Renal cortex interstitium (tissue), 11 donors: Measurements from ENCODE around the gene PP2D1. TPM values are rescaled to one million over a fixed set of nuclear protein-coding genes. Genes with fewer than 3 reads are reported as not detected.
"Not testable (repeated sequence)": the region's sequence is repeated elsewhere in the genome, so short reads cannot be mapped to it uniquely, and the experiment has no call there.

Experiments
- DNase-seq, 11 donors: peaks; one replicate each; pipeline ENCODE4 v3.0.0-alpha.2; 2013; ENCODE audit warnings: low read depth in 9 of 11, low spot score in 4 of 11; ENCODE audit errors: extremely low read depth in 1 of 11
- polyA plus RNA-seq, 3 donors: library from polyadenylated mRNA; unstranded; fragments of 120-200 nt; gene quantifications; one replicate each; pipeline ENCODE4 v1.2.1, GENCODE V29; 2013; ENCODE audit not compliant: insufficient read length in 3 of 3

Gene PP2D1
- polyA plus RNA-seq, 3 donors: 0.59 to 1.0 (median 0.59) TPM

DNA sequence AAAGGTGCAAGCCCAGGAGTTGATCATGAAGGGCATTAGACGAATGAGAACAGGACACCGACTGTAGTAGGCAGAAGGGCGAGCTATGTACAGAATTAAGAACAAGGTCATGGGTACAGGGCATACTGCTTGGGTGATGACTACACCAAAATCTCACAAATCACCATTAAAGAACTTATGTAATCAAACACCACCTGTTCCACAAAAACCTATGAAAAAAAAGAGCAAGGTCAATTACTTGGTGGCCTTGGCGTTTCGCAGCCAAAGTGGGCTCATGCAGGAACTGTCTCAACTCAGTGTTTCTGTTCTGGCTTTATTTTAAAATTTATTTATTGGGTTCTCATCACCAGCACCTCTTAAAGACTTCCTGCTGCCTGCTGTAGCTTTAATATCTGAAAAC, 30.3 kb upstream of the PP2D1 start:
- no peak for DNase-seq

DNA sequence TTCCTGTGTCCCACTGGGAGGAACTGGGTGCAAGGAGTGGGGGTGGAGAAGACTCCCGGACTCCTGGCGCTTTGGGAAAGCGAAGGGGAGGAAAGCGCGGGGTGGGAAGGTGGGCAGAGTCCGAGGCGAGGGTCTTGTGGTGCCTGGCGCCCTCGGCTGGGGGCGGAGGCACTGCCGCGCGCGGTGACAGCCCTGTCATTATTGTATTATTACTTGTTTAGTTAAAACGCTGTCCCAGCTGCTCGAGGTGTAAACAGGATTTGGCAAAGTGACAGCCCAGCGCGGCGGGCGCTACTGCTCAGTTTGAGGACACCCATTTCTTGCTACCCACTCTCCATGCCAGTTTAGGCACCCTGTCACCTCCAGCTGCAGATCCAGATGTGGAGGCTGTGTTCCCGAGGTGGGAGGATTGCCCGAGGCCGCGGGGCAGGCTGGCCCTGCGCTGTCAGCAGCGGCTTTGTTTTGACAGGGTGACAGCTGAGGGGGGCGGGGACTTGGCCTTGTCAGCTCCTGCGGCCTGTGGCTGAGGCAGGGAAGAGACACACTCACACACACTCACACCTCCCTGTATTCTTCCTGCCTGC, 29.2 kb upstream of the PP2D1 start:
- DNase-seq: peak in 6 of 11 donors; percentile 49 to 67 (median 54)

DNA sequence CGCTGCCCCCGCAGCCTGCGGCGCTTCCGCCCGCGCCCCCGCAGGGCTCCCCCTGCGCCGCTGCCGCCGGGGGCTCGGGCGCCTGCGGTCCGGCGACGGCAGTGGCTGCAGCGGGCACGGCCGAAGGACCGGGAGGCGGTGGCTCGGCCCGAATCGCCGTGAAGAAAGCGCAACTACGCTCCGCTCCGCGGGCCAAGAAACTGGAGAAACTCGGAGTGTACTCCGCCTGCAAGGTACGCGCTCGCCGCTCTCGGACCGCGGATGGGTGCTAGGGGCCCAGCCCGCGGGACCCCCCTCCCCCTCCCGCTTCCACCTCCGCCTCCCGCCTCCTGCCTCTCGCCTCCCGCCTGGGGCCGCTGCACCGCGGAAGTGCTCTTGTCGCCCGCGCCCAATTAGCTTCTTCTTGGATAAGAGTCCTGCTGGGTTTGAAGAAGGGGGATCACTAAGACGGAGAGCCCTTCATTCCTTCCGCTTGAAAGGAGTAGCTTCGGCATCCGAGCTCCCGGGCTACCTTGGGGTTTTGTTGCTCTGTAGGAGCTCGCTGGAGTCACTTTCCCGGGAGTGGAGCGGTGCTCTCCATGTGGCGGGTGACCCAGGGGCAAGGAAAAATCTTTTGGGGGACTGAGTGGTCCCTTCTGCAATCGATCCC, 28.6 kb upstream of the PP2D1 start:
- peak in 7 of 11 donors; percentile 49 to 65 (median 57) for DNase-seq

DNA sequence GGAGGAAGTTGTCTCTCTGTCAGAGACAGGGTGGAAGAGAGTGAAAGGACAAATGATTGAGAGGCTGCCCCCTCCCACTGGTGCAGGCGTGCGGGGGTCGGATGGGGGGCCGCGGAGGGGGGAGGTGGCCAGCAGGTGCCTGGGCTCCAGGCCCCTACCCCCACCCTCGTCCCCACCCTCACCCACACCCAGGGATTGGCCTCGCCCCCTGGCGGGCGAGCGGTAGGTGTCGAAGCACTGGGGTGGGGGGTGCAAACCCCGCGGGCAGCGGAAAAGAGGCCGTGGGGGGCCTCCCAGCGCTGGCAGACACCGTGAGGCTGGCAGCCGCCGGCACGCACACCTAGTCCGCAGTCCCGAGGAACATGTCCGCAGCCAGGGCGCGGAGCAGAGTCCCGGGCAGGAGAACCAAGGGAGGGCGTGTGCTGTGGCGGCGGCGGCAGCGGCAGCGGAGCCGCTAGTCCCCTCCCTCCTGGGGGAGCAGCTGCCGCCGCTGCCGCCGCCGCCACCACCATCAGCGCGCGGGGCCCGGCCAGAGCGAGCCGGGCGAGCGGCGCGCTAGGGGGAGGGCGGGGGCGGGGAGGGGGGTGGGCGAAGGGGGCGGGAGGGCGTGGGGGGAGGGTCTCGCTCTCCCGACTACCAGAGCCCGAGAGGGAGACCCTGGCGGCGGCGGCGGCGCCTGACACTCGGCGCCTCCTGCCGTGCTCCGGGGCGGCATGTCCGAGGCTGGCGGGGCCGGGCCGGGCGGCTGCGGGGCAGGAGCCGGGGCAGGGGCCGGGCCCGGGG, 27.9 kb upstream of the PP2D1 start, which contains the start of gene KAT2B:
Gene KAT2B, plus strand, starts transcription at position 682 of the 783 bp plus-strand sequence. Its CDS starts 32 bp downstream, at position 714.
- peak in 7 of 11 donors; percentile 63 to 80 (median 74) for DNase-seq

DNA sequence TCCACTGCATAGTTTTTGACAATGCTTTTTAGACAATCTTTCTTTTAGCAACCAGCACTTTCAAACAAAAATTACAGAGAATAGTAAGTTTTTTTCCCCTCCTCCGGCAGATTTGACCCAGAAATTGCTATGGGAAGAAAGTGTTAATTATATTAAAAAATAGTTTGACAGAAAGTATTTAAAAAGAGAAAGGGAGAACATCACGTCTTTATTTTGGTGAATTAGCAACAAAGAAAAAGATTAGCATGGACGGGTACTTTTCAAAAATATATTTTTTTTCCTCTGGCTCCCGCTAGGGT, 27.4 kb upstream of the PP2D1 start:
- DNase-seq: no peak

DNA sequence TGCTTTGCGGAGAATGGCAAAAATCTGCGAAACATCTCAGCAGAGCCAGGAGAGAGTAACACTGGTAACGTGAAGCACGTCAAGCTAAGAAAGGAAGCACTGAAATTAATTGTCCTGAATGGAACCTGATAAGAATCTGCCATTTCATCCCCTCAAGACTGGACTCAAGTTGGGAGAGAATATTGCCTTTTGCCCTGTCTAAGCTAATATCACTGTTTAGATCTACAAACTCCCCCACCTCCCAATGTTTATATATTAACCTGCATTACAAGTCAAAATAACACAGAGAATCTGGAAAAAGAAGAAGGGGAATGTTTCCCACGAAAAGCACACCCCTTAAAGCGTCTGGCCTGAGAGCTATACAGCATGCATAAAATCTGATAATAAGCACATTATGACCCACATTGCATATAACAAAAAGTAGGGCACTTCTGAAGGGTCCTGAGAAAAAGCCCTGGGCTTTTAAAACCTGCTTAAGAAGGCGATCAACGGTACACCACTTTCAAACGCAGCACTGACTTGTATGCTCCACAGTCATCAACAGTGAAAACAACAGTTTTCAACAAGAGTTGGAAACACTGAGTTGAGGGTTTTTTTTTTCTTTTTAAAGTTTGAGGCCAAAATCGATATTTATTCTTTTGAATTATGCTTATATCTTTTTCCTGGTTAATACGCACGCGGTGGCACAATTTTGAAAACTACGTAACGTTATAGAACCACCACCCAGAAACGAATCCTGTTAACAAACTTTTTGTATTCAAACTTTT, 26.8 kb upstream of the PP2D1 start:
- DNase-seq: peak in 1 of 11 donors; percentile 28

DNA sequence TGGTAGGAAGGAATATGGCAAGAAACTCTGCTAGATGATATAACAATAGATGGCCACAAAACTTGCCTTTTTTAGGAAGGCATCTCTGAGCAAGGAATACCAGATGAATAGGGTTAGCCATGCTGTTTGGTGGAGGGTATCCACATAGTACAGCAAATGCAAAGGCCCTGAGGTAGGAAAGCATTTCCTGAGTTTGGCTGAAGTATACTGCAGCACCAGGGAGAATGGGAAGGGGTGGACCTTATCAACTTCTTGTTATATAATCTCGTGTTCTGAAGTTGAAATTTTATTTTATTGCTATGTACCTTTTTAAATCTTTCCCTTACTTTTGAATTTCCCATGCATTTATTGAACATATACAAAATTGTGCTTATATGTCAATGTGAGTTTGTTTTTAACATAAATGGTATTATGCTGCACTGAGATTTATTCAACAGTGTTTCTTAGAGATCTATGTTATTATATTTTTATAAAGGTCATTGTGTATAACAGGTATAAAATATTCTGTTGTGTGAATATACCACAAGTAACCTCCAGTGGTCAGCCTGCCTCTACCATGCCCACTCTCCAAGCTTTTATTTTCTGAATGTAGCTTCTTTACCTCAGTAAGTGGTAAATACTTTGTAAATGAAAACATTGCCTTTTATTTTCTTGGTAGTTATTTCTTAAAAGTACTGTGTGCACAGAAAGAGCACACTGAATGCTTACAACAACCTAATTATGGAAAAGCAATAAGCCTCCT, 25.4 kb upstream of the PP2D1 start:
- no peak for DNase-seq

DNA sequence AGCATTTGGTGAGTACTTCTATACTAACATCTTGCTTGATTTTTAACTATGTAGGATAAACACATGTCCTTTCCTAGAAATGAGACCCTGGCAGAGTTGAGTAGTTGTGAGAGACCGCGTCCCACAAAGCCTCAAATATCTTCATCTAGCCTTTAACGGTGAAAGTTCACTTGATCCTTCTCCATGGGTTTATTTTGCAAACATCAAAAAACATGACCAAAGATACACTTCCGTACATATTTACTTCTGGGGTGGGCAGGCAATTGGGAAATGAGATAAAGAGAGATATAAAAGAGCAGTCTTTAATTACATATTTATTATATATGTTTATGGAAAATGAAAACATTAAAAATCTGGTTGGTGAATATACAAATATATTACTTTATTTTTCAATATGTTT, 23.0 kb upstream of the PP2D1 start:
- DNase-seq: no peak

DNA sequence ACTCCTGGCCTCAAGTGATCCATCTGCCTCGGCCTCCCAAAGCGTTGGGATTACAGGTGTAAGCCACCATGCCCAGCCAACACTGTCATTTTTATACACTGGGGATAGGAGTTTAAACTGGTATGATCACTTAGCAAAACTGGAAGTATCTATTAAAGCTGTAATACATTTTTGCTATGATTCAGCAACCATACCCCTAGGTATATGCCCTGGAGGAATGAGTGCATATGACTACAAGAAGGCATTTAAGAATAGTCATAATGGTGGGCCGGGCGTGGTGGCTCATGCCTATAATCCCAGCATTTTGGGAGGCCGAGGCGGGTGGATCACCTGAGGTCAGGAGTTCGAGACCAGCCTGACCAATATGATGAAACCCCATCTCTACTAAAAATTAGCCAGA, 19.9 kb upstream of the PP2D1 start:
- DNase-seq: not testable (repeated sequence)

DNA sequence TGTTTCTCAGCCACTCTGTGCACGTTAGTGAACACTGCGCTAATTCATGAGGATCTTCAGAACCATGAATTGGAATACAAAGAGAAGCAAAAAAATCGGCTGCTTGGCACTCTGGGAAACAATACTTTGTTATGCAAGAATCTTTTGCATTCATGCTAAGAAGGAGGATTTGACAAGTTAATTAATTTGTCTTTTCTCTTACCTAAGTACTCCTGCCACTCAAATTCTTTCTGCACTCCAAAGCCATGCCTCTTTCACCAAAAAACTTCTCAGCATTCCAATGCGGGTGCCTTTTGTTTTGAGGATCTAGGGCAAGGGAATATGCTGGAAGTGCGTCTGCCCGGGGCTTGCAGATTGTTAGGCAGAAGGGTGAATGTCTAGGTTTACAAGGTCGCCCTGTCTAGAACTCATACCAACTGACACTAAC, 16.9 kb upstream of the PP2D1 start:
- no peak for DNase-seq

DNA sequence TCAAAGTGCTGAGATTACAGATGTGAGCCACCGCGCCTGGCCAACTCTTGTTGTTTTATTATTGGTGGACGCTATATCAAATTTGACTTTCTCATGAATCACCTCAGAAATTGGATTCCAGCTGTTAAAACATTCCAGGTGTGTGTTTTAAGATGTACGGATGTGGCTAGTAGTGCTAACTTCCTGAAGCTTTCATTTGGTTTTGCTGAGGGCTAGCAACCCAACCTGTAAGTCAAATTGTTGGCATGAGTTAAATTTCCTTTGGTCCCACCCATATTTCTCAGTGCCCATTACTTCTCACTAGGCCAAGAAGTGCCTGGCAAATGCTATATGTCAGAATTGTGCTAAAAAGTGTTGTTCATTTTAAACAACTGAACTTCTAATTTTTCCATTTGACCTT, 15.1 kb upstream of the PP2D1 start:
- no peak for DNase-seq

DNA sequence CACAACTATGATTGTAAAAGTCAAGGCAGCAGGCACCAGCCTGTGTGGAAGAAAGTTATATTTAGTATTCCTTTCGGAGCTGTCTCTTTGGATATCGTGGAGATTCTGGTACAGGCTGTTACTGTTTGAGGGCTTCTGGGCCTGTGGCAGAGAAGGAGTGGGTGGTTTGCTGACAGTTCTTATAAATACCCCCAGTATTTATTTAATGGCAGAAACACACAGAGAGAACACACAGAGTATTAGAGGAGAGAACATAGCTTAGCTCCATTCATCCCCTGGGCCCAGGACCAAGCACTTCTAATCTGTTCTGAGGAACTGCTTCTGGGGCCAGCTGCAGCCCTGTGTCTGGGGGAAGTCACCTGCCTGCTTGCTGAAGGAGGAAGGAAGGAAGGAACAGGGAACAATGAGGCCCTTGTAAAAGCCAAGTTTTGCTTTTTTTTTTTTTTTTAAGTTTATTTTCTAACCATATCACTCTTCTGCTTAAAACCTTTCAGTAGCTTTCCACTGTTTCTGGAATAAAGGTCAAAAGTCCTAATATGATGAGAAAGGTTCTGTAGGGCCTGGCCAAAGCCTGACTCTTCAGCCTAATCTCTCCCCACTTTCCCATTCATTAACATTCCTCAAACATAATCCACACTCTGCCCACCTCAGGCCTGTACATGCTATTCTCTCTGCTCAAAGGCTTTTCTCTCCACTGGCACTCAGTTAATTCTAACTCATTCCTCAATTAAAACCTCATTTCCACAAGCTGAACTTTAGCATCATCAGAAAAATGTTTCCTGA, 11.8 kb upstream of the PP2D1 start:
- DNase-seq: no peak

DNA sequence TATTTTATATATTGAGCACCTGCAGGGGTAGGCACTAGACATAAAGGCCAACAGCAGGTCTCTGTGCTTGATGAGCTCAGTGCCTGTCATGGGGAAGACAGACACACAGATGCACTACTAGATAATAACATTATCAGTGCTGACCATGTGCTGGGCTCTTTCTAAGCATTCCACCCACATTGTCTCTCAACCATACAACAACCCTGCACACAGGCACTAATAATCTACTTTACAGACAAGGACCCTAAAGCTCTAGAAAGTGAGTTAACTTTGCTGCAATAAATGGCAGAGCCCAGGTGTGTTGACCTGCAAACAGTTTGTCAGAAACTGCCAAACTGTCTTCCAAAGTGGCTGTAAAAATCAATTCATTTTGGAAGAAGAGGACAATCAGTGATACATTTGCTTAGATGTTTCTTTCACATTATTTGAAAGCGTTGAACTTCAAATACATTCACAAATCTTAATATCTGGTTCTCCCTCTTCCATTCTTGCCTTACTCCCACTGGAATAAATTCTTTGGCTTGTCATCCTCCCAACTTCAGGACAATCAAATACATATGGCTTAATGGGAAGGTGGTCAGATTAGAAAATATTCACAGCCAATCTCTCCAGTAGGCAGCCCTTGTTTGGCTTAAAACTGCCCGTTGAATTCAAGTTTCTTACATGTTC, 11.0 kb upstream of the PP2D1 start:
- no peak for DNase-seq

DNA sequence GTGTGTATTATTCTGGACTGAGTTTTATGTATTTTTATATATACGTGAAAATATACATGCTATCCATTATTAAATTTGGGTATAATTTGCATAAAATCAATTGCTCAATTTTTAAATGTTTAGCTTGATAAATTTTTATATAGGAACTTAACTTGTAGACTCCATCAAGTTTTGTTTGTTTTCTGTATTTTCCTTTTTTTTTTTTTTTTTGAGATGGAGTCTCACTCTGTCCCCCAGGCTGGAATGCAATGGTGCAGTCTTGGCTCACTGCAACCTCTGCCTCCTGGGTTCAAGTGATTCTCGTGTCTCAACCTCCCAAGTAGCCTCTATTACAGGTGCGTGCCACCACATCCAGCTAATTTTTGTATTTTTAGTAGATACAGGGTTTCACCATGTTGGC, 4.0 kb upstream of the PP2D1 start:
- DNase-seq: not testable (repeated sequence)

DNA sequence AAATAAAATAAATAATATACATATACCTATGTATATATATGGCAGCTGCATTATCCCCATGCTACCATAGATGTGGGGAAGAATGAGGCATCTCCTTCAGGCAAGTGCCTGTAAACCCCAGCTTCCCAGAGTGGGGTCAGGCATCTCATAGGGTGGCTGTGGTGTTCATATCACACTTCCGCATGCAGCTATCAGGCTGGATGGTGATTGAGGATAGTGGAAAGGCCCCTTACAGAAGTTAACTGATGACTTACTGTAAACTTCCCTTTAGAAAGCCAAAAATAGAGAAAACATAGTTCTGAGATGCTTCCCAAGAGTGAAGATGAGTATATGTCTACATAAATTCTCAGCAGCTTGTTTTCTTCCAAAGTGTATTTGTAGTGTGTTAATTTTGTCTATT, 3.5 kb upstream of the PP2D1 start:
- DNase-seq: no peak

DNA sequence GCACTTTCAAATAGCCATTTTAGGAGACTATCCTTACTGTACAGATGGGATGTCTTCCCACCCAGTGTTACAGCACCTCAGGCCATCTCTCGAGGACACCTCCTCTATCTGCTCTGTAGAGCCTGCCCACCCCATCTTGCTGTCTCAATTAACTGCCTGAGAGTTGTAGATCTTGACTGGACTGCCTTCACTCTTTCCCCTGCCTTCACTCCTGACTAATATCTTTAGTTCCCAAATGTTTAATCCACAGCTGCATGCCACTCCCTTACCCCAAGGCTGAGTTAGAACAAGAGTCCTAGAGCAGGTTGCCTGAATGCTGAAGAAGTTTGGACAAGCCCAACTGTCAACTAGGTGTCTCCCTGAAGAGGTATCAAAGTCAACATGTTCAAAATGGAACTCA, 1.3 kb upstream of the PP2D1 start:
- no peak for DNase-seq

DNA sequence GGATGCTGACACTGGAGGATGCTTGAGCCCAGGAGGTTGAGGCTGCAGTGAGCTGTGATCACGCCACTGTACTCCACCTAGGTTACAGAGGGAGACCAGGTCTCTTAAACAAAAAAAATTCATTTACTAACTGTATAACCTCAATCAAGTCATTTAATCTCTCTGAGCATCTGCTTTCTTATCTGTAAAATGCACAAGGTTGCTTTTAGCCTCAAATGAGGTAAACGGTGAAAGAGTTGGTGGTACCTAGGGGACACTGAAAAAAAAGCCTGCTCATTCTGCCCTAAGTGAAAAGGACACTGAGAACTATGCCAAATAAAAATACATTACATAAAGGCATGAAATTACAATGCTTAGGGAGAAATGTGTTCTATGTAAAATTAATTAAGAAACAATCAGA, 3.4 kb downstream of the PP2D1 start:
- no peak for DNase-seq

DNA sequence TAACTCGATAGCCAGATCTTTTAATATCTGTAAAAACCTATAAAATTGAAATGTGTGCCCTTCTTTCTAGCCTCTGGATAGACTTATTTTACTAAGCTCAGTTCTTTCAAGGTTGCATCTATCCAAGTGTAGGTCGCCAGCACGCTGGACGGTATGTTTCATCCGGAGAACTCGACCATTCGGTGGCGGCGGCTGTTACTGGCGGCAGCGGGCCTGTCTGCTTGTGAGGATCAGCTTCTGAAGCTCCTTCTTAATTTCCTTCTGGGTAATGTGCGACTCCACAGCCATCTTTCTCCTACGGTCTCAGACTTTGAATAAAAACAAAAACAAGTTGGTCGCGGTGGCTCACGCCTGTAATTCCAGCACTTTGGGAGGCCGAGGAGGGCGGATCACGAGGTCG, 4.1 kb downstream of the PP2D1 start:
- DNase-seq: no peak
